H54 (cell line): ENCODE data around the gene EXOSC6.
"Not testable (repeated sequence)": the region's sequence is repeated elsewhere in the genome, so short reads cannot be mapped to it uniquely, and the experiment has no call there.

Experiments used
- DNase-seq: peaks from one replicate; pipeline ENCODE4 v3.0.0; 2011; ENCODE audit warnings: low spot score, mixed read lengths; ENCODE audit not compliant: insufficient read length
- FAIRE-seq: peaks from 3 replicates; lab custom pipeline; 2011; peaks lifted over from hg19 to GRCh38; lab: Jason Lieb, UNC
- POLR2A ChIP-seq: IDR thresholded peaks from 2 replicates; pipeline ENCODE4 v1.6.1; 2011; ENCODE audit warnings: low read depth, mild to moderate bottlenecking, low read length

EXOSC6 gene

DNA sequence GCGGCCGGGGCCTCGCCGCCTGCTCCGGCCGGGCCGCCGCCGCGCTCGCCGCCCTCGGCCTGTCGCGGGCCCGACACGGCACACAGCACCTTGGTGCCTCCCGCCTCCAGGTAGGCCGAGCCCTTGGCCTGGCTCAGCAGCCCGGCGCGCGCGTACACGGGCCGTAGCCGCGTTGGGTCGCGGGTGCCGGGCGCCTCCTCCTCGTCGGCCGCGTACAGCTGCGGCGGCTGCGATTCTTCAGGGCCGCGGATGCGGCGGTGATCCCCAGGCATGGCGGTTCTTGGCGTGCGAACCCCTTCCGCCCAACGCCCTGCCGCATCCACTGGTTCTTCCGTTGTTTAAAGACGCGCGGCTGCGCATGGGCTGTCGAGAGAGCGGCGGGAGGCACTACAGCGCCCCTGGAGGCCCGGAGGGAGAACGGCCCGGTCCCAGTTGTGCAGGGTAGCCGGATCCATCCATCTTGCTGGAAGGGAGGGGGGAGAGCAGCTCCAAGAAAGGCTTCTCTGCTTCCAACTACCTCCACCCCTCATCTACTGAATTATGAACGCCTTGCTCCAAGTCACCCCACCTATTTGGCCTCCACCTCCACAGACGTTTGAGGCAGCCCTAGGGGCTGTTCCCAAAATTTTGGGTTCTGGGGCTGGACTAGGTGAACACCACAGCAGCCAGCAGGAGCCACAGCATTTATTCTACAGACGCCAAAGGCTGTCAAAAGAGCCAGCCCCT, at the start of gene EXOSC6:
EXOSC6 (minus strand) TSS at position 312 of the 726 bp plus-strand sequence; CDS start at position 272, 40 bp downstream.
- TF ChIP-seq POLR2A, result peak; percentile 78
- DNase-seq (peak; percentile 96), FAIRE-seq (peak; percentile 62)

DNA sequence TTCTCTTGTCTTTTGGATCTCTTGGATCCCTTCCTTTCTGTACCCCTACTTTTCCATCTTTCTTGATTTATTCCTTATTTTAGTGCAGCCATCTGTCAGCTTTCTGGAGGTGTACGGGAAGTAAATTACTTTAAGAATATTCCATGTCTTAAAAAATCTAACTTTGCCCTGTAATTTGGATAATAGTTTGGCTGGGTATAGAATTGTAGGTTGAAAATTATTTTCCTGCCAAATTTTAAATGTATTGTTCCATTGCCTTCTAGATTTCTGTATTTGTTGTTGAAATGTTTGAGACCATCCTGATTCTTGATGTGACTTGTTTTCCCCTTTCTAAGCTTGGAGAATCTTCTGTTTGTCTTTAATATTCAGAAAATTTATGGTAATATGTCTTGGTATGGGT, 49.4 kb upstream of the EXOSC6 start:
- FAIRE-seq (no peak), DNase-seq (no peak)
- TF ChIP-seq POLR2A, result no peak

DNA sequence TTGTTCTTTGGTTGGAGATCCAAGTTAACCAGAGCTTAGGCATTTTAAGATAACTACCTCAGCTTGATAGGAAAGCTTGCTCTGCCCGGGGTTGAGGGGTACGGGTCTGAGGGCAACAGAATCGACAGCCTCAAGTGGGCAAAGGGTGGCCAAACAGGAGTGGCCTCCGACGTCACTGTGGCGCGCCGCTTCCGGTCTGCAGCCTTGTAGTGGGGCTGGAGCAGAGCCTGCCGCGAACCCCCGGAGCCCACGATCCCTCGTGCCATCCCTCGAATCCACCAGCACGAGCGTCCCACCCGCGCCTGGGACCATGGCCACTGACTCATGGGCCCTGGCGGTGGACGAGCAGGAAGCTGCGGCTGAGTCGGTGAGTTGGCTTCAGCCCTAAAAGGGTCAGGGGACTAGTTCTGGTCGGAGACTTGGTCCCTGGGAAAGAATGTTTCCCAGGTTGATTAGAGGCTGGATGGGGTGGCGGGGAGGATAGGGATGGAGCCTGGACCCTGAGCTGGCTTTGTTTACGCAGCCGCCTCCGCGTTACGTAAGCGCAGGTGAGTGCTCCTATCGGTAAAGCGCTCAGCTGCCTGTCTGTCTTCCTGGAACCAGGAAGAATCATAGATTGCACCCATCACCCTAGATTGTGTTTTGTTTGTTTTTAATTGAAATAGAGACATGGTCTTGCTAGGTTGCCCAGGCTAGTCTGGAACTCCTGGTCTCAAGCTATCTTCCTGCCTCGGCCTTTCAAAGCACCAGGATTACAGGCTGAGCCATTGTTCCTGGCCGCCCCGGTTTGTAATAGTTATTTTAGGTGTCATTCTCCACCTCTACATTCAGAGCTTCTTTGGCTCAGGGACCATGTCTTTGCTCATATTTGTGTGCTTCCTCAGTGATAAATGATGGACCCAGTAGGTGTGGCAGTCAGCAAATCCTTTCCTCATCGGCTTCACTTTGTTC, 47.5 kb upstream of the EXOSC6 start, which contains the start of gene DDX19B:
DDX19B (plus strand) TSS at position 199 of the 951 bp plus-strand sequence; CDS start at position 311, 112 bp downstream.
- peak; percentile 52 for FAIRE-seq
- peak; percentile 78 for TF ChIP-seq POLR2A
- DNase-seq, result peak; percentile 75

DNA sequence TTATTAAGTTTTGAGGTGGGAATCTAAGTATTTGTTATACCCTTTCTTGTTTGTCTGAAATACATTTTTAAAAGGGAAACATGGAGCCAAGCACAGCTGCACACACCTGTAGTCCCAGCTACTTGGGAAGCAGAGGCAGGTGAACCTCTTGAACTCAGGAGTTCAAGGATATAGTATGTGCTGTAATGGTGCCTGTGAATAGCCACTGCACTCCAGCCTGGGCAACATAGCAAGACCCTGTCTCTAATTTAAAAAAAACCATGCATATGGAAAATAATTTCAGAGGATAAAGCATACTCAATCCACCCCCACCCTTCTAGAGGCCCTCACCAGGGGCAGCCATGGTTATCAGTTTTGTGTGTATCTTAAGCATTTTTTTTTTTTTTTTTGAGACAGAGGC, 43.9 kb upstream of the EXOSC6 start:
- no peak for TF ChIP-seq POLR2A
- FAIRE-seq (no peak), DNase-seq (no peak)

DNA sequence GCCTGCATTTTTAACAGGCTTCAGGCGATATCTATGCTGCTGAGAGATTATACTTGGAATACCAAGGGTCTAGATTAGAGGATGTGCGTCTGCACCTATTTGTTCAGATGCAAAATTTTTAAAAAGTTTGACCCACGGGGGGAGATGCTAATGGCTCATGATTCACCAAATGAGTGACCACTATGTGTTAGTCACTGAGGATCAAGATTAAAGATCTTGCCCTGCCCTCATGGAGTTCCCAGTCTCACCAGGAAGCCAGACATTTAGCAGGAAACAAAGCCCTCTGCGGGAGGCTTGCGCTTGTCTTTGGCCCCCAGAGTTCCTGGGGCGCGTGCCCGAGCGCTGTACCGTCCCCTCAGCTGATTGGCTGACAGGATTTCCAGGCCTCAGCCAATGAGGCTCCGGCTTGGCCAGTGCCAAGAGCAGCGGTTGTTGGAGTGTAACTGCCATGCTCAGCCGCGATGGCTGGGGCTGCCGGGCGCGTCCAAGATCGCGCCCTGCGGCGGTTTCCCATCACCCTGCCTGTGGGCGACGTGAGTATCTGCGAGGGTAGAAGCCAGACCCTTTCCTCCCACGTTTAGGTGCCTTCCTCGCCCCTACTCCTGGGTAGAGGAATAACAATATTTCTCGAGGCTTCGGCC, 42.8 kb upstream of the EXOSC6 start:
- DNase-seq (no peak), FAIRE-seq (no peak)
- no peak for TF ChIP-seq POLR2A

DNA sequence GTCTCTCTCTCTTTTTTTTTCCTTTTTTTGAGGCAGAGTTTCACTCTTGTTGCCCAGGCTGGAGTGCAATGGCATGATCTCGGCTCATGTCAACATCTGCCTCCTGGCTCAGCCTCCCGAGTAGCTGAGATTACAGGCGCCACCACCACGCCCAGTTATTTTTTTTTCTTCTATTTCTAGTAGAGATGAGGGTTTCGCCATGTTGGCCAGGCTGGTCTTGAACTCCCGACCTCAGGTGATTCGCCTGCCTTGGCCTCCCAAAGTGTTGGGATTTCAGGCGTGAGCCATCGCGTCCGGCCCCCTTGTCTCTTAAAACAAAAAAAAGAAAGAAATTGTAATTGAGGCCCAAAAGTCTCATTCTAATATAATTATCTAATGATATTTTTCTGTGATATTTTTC, 40.4 kb upstream of the EXOSC6 start:
- DNase-seq, FAIRE-seq: not testable (repeated sequence)

DNA sequence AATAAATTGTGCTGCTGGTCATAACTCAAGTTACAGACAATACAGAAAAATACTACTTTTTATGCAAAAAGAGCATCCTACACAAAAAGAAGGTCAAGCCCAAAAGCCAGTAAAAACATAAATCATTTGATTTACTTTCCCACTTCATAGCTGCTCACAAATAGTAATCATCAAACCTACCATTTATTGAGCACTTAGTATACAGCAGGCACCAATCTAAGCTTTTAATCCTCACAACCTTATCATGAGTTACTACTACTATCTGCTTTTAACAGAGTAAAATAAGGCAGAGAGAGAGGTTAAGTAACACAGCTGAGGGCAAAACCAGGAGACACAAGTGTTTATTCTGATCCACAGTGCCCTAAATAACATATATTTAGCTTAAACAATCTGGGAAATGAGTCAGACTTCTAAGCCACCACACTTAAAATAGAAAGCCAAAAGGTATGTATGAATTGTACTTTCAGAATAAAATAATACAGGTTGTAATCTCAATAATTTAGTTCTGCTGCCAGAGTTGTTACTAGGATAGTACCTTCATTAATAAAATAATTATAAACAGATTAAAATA, 39.3 kb upstream of the EXOSC6 start:
- DNase-seq (no peak), FAIRE-seq (no peak)
- no peak for TF ChIP-seq POLR2A

DNA sequence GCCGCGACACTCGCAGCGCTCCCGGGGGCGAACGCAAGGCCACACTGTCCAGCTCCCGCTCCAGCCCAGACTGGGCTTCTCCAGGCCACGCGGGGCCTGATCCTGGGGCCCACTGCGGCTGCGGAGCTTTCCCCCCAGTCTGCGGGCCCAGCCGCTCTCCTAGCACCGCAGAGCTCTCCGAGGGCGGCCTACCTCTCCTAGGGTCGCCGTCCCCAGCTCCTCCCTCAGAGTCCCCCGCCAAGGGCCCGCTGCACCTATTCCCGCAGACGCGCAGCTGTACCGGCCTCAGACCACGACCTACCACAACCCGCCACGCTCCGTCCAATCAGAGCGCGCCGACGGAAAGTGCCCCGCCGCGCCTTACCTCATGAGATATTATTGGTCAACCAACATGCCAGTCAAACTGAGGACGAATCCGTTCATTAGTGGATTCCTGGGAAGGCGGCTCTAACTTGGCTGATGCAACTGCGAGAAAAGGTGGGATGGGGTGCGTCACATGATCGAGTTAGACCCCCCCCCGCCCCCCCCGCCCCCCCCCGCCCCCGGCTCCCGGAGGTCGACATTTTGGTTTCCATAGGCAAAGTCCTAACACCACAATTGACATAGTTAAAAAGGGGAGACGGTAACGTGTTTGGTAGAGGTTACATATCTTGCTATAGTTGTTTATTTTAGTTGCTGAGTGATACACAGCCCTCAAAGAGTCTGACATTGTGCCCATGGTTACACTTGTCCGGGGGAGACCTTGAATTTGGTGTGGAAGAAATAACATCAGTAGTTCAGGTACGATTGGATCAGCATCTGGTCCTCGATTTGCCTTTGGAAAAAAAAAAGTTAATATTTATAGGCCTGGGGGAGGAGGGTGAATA, 37.7 kb upstream of the EXOSC6 start, which contains the start of gene AARS1:
AARS1 (minus strand) TSS at position 278 of the 866 bp plus-strand sequence. CDS start 6,743 bp downstream, outside the sequence.
- FAIRE-seq (peak; percentile 45), DNase-seq (peak; percentile 92)
- peak; percentile 94 for TF ChIP-seq POLR2A

DNA sequence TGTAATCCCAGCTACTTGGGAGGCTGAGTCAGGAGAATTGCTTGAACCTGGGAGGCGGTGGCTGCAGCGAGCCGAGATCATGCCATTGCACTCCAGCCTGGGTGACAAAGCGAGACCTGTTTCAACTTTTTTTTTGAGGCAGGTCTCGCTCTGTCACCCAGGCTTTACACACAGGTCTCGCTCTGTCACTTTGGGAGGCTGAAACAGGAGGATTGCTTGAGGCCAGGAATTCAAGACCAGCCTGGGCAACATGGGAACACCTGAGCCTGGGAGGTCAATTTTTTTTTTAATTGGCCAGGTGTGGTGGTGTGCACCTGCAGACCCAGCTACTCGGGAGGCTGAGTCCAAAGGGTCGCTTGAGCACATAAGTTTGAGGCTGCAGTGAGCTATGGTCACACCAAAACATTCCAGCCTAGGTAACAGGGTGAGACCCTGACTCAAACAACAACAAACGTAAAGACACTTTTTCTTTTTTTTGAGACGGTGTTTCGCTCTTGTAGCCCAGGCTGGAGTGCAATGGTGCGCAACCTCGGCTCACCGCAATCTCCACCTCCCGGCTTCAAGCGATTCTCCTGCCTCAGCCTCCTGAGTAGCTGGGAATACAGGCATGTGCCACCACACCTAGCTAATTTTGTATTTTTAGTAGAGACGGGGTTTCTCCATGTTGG, 35.7 kb upstream of the EXOSC6 start:
- FAIRE-seq, DNase-seq: not testable (repeated sequence)

DNA sequence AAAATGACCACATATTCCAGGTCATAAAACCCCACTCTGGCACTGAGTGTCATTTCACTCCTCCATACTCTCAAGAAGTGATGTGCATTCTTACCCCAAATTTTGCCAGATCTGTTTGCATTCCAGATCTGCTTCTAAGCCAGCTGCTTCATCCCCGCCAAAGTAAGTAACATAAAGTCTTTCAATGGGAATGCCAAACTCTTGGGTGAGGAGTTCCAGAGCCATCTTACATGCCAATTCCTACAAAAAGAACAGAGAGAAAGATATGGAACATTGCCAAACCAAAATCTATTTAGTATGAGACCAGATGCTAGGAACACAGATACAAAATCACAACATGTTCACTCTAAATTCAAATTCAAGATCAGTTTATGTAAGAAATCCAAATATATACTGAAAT, 24.7 kb upstream of the EXOSC6 start:
- no peak for TF ChIP-seq POLR2A
- FAIRE-seq, result no peak
- DNase-seq, result no peak

DNA sequence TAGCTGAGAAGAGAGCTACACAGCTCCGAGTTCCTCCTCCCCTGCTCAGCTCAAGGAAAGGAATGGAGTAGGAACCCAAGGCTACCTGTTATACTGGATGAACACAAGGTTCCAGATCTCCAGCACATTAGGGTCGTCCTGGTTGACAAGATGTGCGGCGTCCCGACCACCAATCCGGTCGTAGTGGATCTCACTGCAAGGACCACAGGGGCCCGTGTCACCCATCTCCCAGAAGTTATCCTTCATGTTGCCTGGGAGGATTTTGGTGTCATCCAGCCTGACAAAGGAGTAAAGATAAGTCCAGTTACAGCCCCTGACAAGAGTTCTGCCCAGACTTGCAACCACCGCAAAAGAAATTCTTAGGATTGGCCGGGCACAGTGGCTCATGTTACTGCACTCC, 20.0 kb upstream of the EXOSC6 start:
- no peak for DNase-seq
- TF ChIP-seq POLR2A, result no peak
- no peak for FAIRE-seq

DNA sequence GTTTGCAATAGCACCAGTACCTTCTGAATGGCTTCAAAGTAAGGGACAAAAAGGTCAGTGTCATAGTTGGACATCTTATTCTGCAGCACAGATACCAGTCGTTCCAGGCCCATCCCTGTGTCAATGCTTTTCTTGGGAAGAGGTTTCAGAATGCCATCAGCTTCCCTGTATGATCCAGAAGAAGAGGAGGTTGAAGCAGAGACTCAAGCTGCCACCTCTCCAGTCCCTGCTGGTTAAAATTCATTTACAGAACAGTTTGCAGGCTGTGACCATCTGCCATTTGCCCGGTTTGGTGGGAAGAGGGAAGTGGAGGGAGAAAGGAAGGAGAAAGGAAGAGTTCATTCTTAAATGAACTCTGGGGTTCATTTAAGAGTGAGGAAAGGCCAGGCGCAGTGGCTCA, 18.4 kb upstream of the EXOSC6 start:
- TF ChIP-seq POLR2A, result no peak
- DNase-seq (no peak), FAIRE-seq (no peak)
